Suprapubic skin (tissue), 4 donors: ENCODE measurements around the gene MARK1. TPM values are rescaled to one million over a fixed set of nuclear protein-coding genes. Genes with fewer than 3 reads are reported as not detected.

ENCODE experiments used
- total RNA-seq, 4 donors: library from RNA; depleted of rRNA; stranded (reverse); fragments of >200 nt; gene quantifications; one replicate each; pipeline ENCODE4 v1.1.0, GENCODE V29; 2016

MARK1 gene
- total RNA-seq, 4 donors from 2014 or later: 2.9 to 5.2 (median 3.9) TPM

Other genes with a start within 250 kb of the MARK1 start
- gene C1orf115, start 162.2 kb downstream of the MARK1 start, total RNA-seq: 10 to 100 TPM; 10.0 to 24.5 (median 14.8) TPM
- 1 to 10 TPM; 3.4 to 5.3 (median 4.1) TPM for gene MTARC2, start 220.2 kb downstream of the MARK1 start, total RNA-seq